ENCODE measurements around the gene CACNA2D3.

CACNA2D3 gene

GRCh38 chr3:54127499-54128056 is 5.2 kb downstream of the CACNA2D3 start:
- DNase-seq: no peak

DNA sequence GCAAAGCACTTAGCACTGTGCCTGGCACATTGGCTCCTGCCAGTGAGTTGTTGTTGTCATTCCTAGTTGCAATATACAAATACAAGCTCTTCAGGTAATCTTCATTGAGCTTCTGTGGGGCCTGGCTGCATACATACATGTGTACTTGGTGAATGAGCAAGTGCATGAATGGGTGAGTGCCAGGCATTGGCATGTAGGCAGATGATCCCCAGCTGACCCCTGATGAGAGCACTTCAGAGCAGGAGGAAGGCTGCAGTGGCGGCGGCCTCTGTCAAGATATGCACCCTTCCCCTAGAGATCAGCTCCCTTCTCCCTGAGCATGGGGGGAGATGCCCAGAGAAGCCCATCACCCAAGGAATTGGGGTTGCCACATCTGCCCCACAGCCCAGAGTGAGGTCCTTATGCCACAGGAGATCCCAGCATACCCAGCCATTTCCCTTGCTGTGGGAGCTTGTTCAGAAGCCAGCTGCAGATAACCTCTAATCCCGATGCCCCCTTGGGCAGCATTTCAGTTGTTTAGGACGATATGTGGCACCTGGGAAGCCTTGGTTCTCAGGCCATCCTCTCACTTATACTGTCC is 8.8 kb downstream of the CACNA2D3 start:
- no peak for DNase-seq

GRCh38 chr3:54131890-54132289 is 9.5 kb downstream of the CACNA2D3 start:
- no peak for DNase-seq

DNA sequence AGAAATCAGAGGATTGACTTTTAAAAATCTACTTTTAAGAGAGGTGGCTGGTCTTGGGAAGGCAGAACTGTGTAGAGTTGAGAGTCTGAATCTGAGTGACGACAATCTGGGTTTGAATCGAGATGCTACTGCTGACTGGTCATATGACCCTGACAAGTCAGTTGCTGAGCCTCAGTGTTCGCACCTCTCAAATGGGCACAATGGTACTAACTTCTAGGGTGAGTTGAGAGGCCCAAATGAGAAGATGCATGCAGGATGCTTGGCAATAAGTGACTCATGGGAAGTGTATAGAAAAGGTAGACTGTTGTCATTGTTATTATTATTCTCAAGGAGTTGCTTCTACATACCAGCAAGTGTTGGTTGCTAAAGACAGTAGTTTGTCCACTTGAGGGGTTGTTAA is 10.3 kb downstream of the CACNA2D3 start:
- no peak for DNase-seq

DNA sequence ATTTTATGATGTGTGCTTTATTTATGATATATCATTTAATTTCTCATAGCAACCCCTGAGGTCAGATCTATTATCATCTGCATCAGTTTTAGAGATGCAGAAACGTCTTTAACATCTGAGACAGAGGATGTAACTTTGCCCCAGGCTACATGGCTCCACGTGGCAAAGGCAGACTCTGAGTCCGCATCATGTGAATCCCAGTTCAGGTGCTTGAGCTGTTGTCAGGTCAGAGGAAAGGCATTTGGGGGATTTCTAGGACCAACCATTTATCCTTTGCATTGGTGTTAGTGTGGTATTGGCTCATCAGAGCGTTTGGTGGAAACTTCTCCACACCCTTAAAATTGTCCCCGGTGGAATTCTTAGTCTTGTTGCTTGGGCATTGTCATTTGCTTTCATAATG is 10.8 kb downstream of the CACNA2D3 start:
- no peak for DNase-seq

- no peak for DNase-seq
These were observed 11.8 kb downstream of the CACNA2D3 start for GRCh38 chr3:54134155-54134554.

DNA sequence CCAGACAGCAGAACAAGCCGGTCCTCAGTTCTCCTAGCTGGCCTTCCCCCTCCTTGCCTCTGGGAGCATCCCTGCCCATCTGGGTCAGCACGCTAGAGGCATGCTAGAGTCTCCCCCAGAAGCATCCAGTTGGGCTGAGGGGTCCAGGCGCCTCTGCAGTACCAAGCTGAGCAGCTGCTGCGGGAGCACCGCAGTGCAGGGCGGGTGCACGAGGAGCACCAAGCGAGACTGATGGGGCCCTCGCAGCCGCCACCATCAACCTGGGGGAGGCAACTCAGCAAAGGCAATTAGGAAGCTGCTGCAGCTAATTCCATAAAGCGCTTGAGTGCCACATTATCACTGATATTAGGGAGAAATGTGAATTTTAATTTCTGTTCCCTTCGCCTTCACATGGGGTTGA is 12.4 kb downstream of the CACNA2D3 start:
- no peak for DNase-seq

- no peak for DNase-seq
These were observed 15.0 kb downstream of the CACNA2D3 start for GRCh38 chr3:54137311-54137710.

DNA sequence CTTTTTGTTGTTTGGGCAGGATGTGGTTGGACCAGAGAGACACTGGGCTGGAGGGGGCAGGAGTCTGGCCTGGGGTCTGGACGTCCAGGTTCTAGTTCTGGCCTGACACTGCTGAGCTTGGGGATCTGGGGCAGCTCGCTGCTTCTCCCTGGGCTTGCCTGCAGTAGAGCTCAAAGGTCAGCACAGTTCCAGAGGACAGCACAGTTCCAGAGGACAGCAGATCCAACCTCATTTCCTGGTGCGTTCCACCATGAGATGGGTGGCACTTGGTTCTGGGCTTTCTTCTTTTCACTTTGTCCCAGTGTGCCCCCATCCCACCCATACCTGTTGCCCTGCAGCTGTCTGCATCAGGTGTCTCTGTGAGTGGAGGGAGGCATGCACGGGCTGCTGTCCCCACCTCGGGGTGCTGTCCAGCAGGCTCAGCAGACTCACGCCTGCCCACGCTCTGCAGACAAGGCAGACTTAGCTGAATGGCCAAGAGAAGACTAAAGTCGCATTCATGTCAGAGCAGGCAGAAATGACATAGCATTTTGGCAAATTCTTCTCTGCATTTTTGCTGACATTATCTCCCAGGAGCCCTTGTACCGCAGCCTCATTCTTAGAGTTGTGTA is 16.7 kb downstream of the CACNA2D3 start:
- DNase-seq: no peak

GRCh38 chr3:54139630-54140029 is 17.3 kb downstream of the CACNA2D3 start:
- DNase-seq: no peak

GRCh38 chr3:54144284-54144683 is 21.9 kb downstream of the CACNA2D3 start:
- no peak for DNase-seq

DNA sequence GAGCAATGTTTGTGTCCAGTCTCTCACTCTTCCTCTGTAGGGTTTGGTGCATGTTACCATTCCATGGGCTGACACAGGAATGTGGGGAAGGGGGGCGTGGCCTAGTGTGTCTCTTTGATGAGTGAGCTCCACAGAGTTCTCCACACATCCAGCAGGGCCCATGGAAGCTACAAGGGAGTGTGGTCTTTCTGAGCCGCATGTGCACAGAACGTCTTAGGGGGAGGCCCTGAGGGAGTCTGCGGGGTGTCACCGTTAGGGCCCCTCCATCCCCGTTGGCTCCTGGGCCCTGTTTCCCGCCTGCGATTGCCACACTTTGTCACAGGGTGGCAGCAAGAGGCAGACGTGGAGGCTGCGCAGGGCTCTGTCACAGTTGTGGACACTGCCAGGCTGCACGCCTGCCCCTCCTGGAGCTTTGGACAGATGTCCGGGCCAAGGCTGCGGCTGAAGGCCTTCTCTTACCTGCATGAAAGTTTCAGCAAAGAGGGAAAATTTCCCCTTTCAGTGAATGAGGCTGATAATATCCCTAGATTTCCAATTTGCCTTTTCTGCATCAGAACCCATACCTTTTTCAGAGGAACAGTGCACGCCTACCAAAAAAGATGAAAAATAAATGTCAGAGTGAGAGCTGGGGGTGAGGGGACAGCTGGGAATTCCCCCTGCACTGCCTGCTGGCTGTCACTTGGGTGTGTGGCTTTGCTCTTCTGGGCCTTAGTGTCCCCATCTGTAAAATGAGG is 24.3 kb downstream of the CACNA2D3 start:
- peak; percentile 34 for DNase-seq

DNA sequence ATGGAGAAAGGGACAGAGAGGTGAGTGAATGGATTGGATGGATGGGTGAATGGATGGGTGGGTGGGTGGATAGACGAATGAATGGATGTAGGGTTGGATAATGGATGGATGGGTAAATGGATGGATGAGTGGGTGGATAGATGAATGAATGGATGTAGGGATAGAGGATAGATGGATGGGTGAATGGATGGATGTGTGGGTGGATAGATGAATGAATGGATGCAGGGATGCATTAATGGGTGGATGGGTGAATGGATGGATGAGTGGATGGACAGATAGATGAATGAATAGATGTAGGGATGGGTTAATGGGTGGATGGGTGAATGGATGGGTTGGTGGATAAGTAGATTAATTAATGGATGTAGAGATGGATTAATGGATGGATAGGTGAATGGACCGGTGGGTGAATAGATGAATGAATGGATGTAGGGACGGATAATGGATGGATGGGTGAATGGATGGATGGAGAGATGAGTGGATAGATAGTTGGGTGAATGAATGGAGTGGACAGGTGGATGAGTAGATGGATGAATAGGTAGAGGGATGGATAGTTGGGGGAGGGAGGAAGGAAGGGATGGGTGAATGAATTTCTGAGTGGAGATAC is 28.6 kb downstream of the CACNA2D3 start:
- no peak for DNase-seq

DNA sequence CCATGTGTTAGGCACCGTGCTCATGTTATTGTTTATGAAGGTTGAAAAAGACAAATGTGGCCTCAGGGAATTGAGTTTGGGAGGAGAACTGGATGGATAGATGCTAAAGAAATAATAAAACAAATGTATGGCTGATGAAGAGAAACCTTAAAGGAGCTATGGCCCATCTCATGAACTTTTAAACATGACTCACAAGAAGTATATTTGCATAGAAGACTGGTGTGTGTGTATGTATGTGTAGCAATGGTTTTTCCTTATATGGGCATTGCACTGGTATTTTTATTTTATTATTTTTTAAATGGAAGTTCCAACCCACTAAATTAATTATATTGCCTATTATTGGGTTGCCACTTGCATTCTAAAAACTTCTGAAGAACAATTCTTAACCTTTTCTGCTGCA is 31.1 kb downstream of the CACNA2D3 start:
- DNase-seq: no peak

DNA sequence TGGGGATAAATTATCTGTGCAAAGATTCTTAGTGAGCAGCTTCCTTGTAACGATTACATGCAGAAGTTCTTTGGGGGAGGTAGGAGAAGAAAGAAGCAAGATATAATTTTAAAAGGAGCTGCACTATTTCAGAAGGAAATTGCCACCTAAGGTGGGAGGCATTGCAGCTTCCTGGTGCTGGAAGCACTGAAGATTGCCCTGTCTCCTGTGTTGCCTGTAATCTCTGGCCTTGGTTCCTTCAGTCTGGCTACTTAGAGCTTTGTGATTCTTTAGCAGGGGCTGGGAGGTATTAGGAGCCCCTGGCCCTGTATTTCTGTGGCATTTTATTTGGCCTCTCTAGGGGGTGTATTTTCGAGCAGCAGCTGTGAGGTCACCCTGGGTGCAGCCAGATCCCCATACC is 35.5 kb downstream of the CACNA2D3 start:
- DNase-seq: no peak

GRCh38 chr3:54159917-54160316 is 37.6 kb downstream of the CACNA2D3 start:
- no peak for DNase-seq

DNA sequence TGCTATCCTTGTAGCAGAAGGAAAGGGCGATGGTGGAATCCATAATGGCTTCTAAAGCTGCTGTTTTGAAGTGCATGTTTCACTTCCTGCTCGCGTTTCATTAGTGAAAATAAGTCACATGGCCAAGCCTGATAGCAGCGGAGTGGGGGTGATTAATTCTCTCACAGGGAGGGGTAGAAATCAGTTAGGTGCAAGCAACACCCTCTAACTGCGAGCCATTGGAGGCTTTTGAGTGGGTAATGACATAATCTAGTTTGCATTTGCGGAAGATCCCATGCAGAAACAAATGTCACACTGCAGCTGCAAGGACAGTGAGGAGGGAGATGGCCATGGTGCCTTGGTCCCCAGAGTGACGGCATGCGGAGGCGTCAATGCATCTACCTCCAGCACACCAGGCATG is 41.1 kb downstream of the CACNA2D3 start:
- DNase-seq: no peak

DNA sequence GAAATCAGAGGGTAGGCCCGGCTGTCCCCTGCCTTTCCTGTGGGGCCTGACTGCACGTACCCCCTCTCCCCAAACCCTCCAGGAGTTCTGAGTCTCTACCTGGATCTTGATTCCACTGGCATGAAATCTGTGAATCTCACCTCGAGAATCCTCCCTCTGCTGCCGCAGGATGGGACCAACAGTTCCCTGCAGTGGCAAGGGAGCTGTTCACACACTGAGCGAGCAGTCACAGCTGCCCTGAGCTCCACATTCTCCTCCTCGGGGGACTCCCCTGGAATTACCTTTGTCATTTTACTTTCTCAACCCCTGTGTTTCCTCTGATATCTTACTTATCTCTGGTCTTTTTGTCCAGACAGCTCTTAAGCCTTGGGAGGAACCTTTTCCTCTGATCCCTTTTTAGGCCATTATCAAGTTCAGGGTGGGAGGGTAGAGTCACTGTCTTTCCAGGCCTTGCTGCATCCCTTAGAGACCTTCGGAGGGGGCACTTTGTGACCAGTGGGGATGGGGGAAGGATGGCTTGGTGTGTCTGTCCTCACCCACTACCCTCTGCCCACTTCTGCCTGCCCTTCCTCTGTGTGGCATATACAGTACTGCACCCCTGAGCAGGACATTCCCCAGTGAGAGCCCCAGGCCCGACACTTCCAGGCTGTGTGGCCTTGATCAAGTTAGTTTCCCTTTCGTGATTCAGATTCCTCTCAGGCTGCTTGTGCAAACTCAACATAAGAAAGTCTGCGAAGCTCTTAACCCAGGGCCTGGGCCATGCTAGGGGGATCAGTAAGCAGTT is 42.0 kb downstream of the CACNA2D3 start:
- no peak for DNase-seq

DNA sequence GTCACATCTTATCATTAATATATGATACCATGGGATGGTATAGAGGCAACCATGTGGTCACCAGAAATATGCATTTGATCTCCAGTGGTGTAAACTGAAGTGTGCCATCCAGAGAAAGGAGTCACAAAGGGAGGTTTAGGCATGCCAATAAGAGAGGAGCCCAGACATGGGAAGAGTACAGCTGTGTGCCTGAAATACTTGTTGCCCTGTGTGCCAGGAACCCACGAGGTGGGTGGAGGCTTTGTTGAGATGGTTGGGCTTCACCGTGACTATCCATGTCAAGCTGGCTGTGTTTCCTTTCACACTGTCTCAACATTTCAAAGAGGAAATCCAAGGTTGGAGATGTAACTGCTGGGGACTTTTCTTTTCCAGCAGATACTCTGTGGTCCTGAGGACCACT is 43.5 kb downstream of the CACNA2D3 start:
- DNase-seq: no peak

- no peak for DNase-seq
These were observed 45.6 kb downstream of the CACNA2D3 start for GRCh38 chr3:54167999-54168398.

GRCh38 chr3:54168451-54168850 is 46.1 kb downstream of the CACNA2D3 start:
- no peak for DNase-seq

DNA sequence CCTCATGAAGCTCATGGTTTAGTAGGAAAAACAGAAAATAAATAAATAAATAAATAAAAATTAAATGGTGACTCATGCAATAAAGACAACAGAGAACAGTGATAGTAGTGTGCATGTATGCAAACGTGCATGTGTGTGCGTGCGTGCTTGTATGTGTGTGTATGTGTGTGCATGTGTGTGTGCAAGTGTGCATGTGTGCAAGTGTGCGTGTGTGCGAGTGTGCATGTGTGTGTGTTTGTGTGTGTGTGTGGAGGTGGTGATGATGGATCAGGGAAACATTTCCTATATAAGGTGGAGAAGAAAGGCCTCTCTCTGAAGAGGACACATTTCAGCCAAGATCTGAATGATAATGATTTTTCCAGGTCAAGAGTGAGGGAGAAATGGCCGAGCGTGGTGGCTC is 47.2 kb downstream of the CACNA2D3 start:
- no peak for DNase-seq

DNA sequence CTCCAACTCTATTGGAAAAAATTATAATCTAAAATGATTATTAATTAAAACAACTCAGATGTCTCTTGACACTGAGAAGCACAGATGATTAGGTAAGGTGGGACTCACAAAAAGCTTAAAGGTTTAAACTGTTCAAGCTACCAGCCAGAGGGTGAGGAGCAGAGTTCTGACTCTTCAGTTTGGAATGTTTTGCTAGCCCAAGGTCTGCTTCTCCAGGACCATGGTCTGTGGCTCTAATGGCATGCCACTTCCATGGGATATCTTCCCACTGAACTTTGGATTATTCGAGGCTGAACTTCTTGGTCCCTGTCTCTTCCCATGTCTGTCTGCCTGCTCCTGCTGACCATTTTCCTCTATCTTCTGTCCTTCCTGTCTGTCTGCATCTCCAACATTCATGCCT is 49.2 kb downstream of the CACNA2D3 start:
- DNase-seq: no peak

All from NCI-H1092 treated with DMSO at 0.1 percent for 48 hours (cell line).